SU-DHL-6 (cell line): Measurements from ENCODE around the gene RFTN1.

ENCODE experiments used
- H2AFZ ChIP-seq: fragments of 200-600 bp; sonication (generic); 2 replicates; pipeline ENCODE4 v1.6.1; 2014; ENCODE audit warnings: low read depth, mild to moderate bottlenecking, moderate library complexity, mixed read lengths, antibody characterized with exemption, low read length; ENCODE audit not compliant: severe bottlenecking
- H3F3A ChIP-seq: fragments of 200-600 bp; shearing (Covaris generic); 2 replicates; pipeline ENCODE4 v1.6.0; 2016; ENCODE audit warnings: antibody characterized with exemption, mild to moderate bottlenecking; ENCODE audit not compliant: insufficient read depth
- H3K27ac ChIP-seq: fragments of 200-600 bp; sonication (generic); 2 replicates; pipeline ENCODE4 v1.5.1; 2016; ENCODE audit warnings: low read depth, mild to moderate bottlenecking, low read length, moderate library complexity, mixed read lengths
- H3K27me3 ChIP-seq: fragments of 200-600 bp; sonication (generic), shearing (Covaris generic); 2 replicates; pipeline ENCODE4 v1.6.0; 2014; ENCODE audit warnings: mild to moderate bottlenecking, low read length
- H3K36me3 ChIP-seq: fragments of 200-600 bp; sonication (generic); 2 replicates; pipeline ENCODE4 v1.6.1; 2014; ENCODE audit warnings: mild to moderate bottlenecking, low read length, mixed read lengths
- H3K4me2 ChIP-seq: fragments of 300-600, 200-600 bp; shearing (Covaris generic), sonication (generic); 2 replicates; pipeline ENCODE4 v1.6.0; 2014; ENCODE audit warnings: low read length, low read depth, mild to moderate bottlenecking; ENCODE audit not compliant: poor library complexity, severe bottlenecking
- H3K4me3 ChIP-seq: fragments of 200-600 bp; sonication (generic); 2 replicates; pipeline ENCODE4 v1.5.1; 2014; ENCODE audit warnings: antibody characterized with exemption, low read length, mild to moderate bottlenecking, mixed read lengths; ENCODE audit not compliant: insufficient read depth, poor library complexity, severe bottlenecking
- H3K79me2 ChIP-seq: fragments of 200-600 bp; sonication (generic); 2 replicates; pipeline ENCODE4 v1.6.1; 2014; ENCODE audit warnings: mild to moderate bottlenecking, low read length, moderate library complexity; ENCODE audit not compliant: insufficient read depth
- H3K9ac ChIP-seq: fragments of 200-600 bp; sonication (generic); 2 replicates; pipeline ENCODE4 v1.7.0; 2014; ENCODE audit warnings: mild to moderate bottlenecking, low read length
- H3K9me2 ChIP-seq: fragments of 200-600 bp; sonication (generic); replicated peaks from 2 replicates; pipeline ENCODE4 v1.6.1; 2014; ENCODE audit warnings: low read length; ENCODE audit not compliant: insufficient read depth
- H3K9me3 ChIP-seq: fragments of 200-600 bp; sonication (generic); 2 replicates; pipeline ENCODE4 v1.6.1; 2014; ENCODE audit warnings: low read length, mixed read lengths; ENCODE audit not compliant: insufficient read depth
- H4K20me1 ChIP-seq: fragments of 200-600 bp; sonication (generic); 2 replicates; pipeline ENCODE4 v1.6.1; 2014; ENCODE audit warnings: low read depth, mild to moderate bottlenecking, antibody characterized with exemption, low read length, moderate library complexity, mixed read lengths
- CTCF ChIP-seq: fragments of 200-600 bp; sonication (generic); IDR thresholded peaks from one replicate; pipeline ENCODE4 v1.5.1; 2017; ENCODE audit warnings: antibody characterized with exemption, mild to moderate bottlenecking, low read length, moderate library complexity; ENCODE audit not compliant: insufficient read depth, poor library complexity, severe bottlenecking
- EZH2phosphoT487 ChIP-seq: fragments of 200-600 bp; sonication (generic), shearing (Covaris generic); conservative IDR thresholded peaks from 2 replicates; pipeline ENCODE4 v1.6.1; 2018; ENCODE audit warnings: mild to moderate bottlenecking, antibody characterized with exemption, low read length, moderate library complexity, mixed read lengths

The RFTN1 gene

DNA sequence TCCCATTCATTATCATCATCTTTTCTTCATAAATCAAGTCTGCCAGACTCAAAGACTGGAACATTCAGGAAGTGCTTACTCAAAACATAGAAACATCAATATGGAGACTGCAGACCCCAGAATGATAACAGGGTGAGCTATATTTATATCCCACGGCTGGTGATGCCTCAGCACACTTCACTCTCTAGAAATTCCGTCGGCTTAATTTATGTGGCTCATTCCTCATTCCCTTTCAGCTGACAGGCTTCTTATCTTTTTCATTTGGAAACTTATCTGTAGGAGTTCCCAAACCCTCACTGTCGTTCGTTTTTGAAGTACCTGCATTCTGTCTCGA is 45.5 kb downstream of the RFTN1 start:
- H3K36me3 ChIP-seq = peaks cover 67% of the 10 kb centered on the region
- H2AFZ ChIP-seq = no peak overlapping the region
- no peaks in the 10 kb centered on the region for H3K9me3 ChIP-seq
- TF ChIP-seq CTCF (no peak), EZH2phosphoT487 (no peak)
- peak overlapping the region; percentile 56 for H3K27ac ChIP-seq
- H3K9ac ChIP-seq = no peak overlapping the region
- H3F3A ChIP-seq = peaks cover 54% of the 10 kb centered on the region
- H3K4me3 ChIP-seq = no peak overlapping the region
- peaks cover 100% of the 10 kb centered on the region for H3K79me2 ChIP-seq
- peaks cover 9% of the 10 kb centered on the region; the same call in 1 of the 2 replicates for H4K20me1 ChIP-seq
- no peaks in the 10 kb centered on the region for H3K9me2 ChIP-seq
- H3K27me3 ChIP-seq = no peaks in the 10 kb centered on the region
- H3K4me2 ChIP-seq = peak overlapping the region; percentile 16

DNA sequence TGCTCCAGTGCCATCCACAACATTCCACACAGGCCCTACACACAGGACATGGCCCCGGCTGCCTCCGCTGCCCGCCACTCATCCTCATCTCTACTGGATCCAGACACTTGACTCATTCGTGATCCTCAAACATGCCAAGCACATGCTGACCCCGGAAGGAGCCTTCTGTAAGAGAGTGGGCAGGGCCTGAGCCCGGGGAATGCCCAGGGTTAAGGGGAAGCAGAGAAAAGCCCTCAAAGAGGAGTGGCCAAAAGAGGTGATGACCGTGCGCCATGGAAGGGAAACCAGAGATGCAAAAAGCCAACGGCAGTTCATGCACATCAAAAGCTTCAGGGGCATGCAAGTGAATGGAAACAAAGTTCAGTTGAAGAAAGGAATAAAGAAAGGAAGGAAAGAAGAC is 46.1 kb downstream of the RFTN1 start:
- H3K4me2 ChIP-seq = peak overlapping the region; percentile 16
- H3K4me3 ChIP-seq = no peak overlapping the region
- H3K27me3 ChIP-seq = no peaks in the 10 kb centered on the region
- no peaks in the 10 kb centered on the region for H3K9me3 ChIP-seq
- H3K9ac ChIP-seq = 0 out of 2 replicates have a peak overlapping the region, but pooled peaks have one; percentile 1
- peaks cover 100% of the 10 kb centered on the region for H3K79me2 ChIP-seq
- TF ChIP-seq EZH2phosphoT487 = no peak
- TF ChIP-seq CTCF = no peak
- H3K9me2 ChIP-seq = no peaks in the 10 kb centered on the region
- peaks cover 54% of the 10 kb centered on the region for H3F3A ChIP-seq
- peaks cover 62% of the 10 kb centered on the region for H3K36me3 ChIP-seq
- H3K27ac ChIP-seq = peak overlapping the region; percentile 56
- peaks cover 9% of the 10 kb centered on the region; the same call in 1 of the 2 replicates for H4K20me1 ChIP-seq
- no peak overlapping the region for H2AFZ ChIP-seq

GRCh38 chr3:16466822-16467221 is 46.7 kb downstream of the RFTN1 start:
- Histone ChIP-seq H3F3A (peaks cover 50% of the 10 kb centered on the region), H3K9ac (0 out of 2 replicates have a peak overlapping the region, but pooled peaks have one; percentile 13), H3K79me2 (peaks cover 100% of the 10 kb centered on the region), H3K27ac (peak overlapping the region; percentile 56; the same call in 1 of the 2 replicates), H2AFZ (no peak overlapping the region), H3K36me3 (peaks cover 59% of the 10 kb centered on the region), H3K4me3 (no peak overlapping the region), H4K20me1 (peaks cover 9% of the 10 kb centered on the region; the same call in 1 of the 2 replicates), H3K9me3 (no peaks in the 10 kb centered on the region), H3K4me2 (no peak overlapping the region), H3K9me2 (no peaks in the 10 kb centered on the region), H3K27me3 (no peaks in the 10 kb centered on the region)
- TF ChIP-seq EZH2phosphoT487 (no peak), CTCF (no peak)
